Measurements from ENCODE around the gene SLC7A5.

GRCh38 chr16:87854907-87855683 lies 14.2 kb downstream of the SLC7A5 start:
- TF ChIP-seq EZH2 (IDR thresholded peaks at IDR 0.05; ENCODE audit: insufficient read depth, poor library complexity, severe bottlenecking) = no peak
- TF ChIP-seq EZH2phosphoT487 (IDR thresholded peaks at IDR 0.05; ENCODE audit: insufficient read depth, low read depth) = no peak
